GM12878 (cell line): Measurements from ENCODE around the gene PPP2R5C. TPM values are rescaled to one million over a fixed set of nuclear protein-coding genes. Genes with fewer than 3 reads are reported as not detected.

Experiments used
- ATAC-seq: fragments of 200-7000 bp; cut with Tn5 transposase; 3 replicates; pipeline ENCODE4 v1.9.1; 2020; ENCODE audit warnings: mild to moderate bottlenecking, moderate library complexity
- BruUV-seq: library from RNA; stranded (reverse); fragments of 400-500 nt; replicated peaks from 2 replicates; lab custom pipeline; 2021; lab: Mats Ljungman, UMichigan
- CTCF ChIA-PET: fragments of 300-600 bp; sonication (Branson Sonifier 250); formaldehyde crosslinking; extraction: SDS; loops from one replicate; lab custom pipeline; 2021; ENCODE audit warnings: inconsistent platforms; lab: Yijun Ruan, JAX
- POLR2A ChIA-PET: fragments of 350-600 bp; formaldehyde crosslinking; extraction: SDS; loops from one replicate; lab custom pipeline; 2021; ENCODE audit warnings: inconsistent platforms; lab: Charles Lee
- RAD21 ChIA-PET: fragments of 300-600 bp; sonication (Branson Sonifier 250); formaldehyde crosslinking; loops from one replicate; lab custom pipeline; 2023; ENCODE audit warnings: antibody characterized with exemption; ENCODE audit not compliant: unreplicated experiment; lab: Charles Lee
- SMC1A ChIA-PET: fragments of 300-600 bp; sonication (Branson Sonifier 250); formaldehyde crosslinking; loops from one replicate; lab custom pipeline; 2023; ENCODE audit not compliant: unreplicated experiment, uncharacterized antibody; lab: Charles Lee
- DNase-seq: peaks from one replicate; pipeline ENCODE4 v3.0.0-alpha.2; 2011; ENCODE audit warnings: low read depth, low spot score
- FAIRE-seq: peaks from 3 replicates; lab custom pipeline; 2011; peaks lifted over from hg19 to GRCh38; lab: Jason Lieb, UNC
- H2AFZ ChIP-seq: 2 replicates; pipeline ENCODE4 v1.6.0; 2011; ENCODE audit warnings: low read depth, low read length, control low read depth; ENCODE audit not compliant: control insufficient read depth
- H3K27ac ChIP-seq: 2 replicates; pipeline ENCODE4 v1.5.1; 2011; ENCODE audit warnings: control low read depth; ENCODE audit not compliant: control insufficient read depth, insufficient read depth
- H3K27me3 ChIP-seq, 2 experiments: replicated peaks in 1 of 2; 2 replicates each; pipeline versions ENCODE4 v1.6.0 to v1.6.1; 2011; ENCODE audit warnings: low read length in 1 of 2; ENCODE audit not compliant: control insufficient read depth in 2 of 2, insufficient read depth in 2 of 2
- H3K36me3 ChIP-seq, 2 experiments: 2 replicates each; pipeline ENCODE4 v1.5.1; 2011; ENCODE audit warnings: low read length in 1 of 2; ENCODE audit not compliant: control insufficient read depth in 2 of 2, insufficient read depth in 2 of 2
- H3K4me1 ChIP-seq: 2 replicates; pipeline ENCODE4 v1.6.1; 2011; ENCODE audit warnings: mild to moderate bottlenecking, low read length, moderate library complexity, mixed read lengths; ENCODE audit not compliant: control insufficient read depth, insufficient read depth
- H3K4me2 ChIP-seq: 2 replicates; pipeline ENCODE4 v1.6.0; 2011; ENCODE audit warnings: control low read depth; ENCODE audit not compliant: control insufficient read depth, insufficient read depth
- H3K4me3 ChIP-seq: fragments of 200-600 bp; sonication (generic); 2 replicates; pipeline ENCODE4 v1.5.1; 2016
- H3K79me2 ChIP-seq: 2 replicates; pipeline ENCODE4 v1.6.0; 2011; ENCODE audit warnings: low read length; ENCODE audit not compliant: control insufficient read depth, insufficient read depth
- H3K9ac ChIP-seq: 2 replicates; pipeline ENCODE4 v1.8.0; 2011; ENCODE audit warnings: low read length, control low read depth, mixed read lengths; ENCODE audit not compliant: control insufficient read depth, insufficient read depth
- H3K9me3 ChIP-seq: replicated peaks from 3 replicates; pipeline ENCODE4 v1.5.1; 2011; ENCODE audit warnings: mild to moderate bottlenecking, low read length; ENCODE audit not compliant: control insufficient read depth, insufficient read depth
- H4K20me1 ChIP-seq: 2 replicates; pipeline ENCODE4 v1.6.0; 2011; ENCODE audit not compliant: control insufficient read depth, insufficient read depth
- ATF7 ChIP-seq: fragments of 450-650 bp; IDR thresholded peaks from 2 replicates; pipeline ENCODE4 v1.6.1; 2016; ENCODE audit warnings: low read depth, mild to moderate bottlenecking
- BRCA1 ChIP-seq: IDR thresholded peaks from 2 replicates; pipeline ENCODE4 v1.6.1; 2011; ENCODE audit warnings: low read depth, low read length, improper control_type of control experiment
- GATAD2B ChIP-seq: fragments of 450-650 bp; conservative IDR thresholded peaks from 2 replicates; pipeline ENCODE4 v1.6.1; 2017; ENCODE audit warnings: low read depth, mild to moderate bottlenecking, moderate library complexity
- HDAC6 ChIP-seq: fragments of 200-600 bp; sonication (generic); IDR thresholded peaks from one replicate; pipeline ENCODE4 v1.8.0; 2017; ENCODE audit warnings: antibody characterized with exemption; ENCODE audit not compliant: unreplicated experiment
- MEF2A ChIP-seq: IDR thresholded peaks from 2 replicates; pipeline ENCODE4 v1.6.1; 2011; ENCODE audit warnings: low read depth, mild to moderate bottlenecking, low read length, moderate library complexity; ENCODE audit not compliant: insufficient read depth
- TARDBP ChIP-seq: IDR thresholded peaks from 2 replicates; pipeline ENCODE4 v1.6.1; 2016; ENCODE audit warnings: borderline replicate concordance
- TCF3 ChIP-seq: IDR thresholded peaks from 2 replicates; pipeline ENCODE4 v1.6.1; 2012; ENCODE audit warnings: low read depth, mild to moderate bottlenecking, low read length, borderline replicate concordance; ENCODE audit not compliant: insufficient read depth
- ZBTB4 ChIP-seq: fragments of 450-650 bp; formaldehyde crosslinking; IDR thresholded peaks from 2 replicates; pipeline ENCODE4 v1.4.0; 2022; ENCODE audit warnings: mild to moderate bottlenecking, moderate library complexity
- ZNF592 ChIP-seq: fragments of 450-650 bp; IDR thresholded peaks from 2 replicates; pipeline ENCODE4 v1.6.1; 2017; ENCODE audit warnings: mild to moderate bottlenecking, moderate library complexity
- WGBS: methylation state at CpG from one replicate; pipeline ENCODE4 v1.1.6; 2016; ENCODE audit warnings: low lambda C conversion rate; ENCODE audit not compliant: insufficient replicate concordance, insufficient coverage; ENCODE audit errors: missing lambda C conversion rate; 5-methylcytosine and 5-hydroxymethylcytosine counted together
- in situ Hi-C: fragments of 300-500 bp; cut with MboI; formaldehyde crosslinking; loops from 9 replicates; pipeline ENCODE4 v1.14.3; 2018; ENCODE audit warnings: mixed read lengths
- intact Hi-C: fragments of 100-400 bp; cut with micrococcal nuclease; formaldehyde crosslinking; loops from one replicate; pipeline ENCODE4 v1.14.2; 2022; ENCODE audit not compliant: unreplicated experiment
- polyA plus RNA-seq, 11 experiments: library from polyadenylated mRNA; depleted of rRNA in 4 of 11; unstranded in 6 of 11; stranded (reverse) in 5 of 11; fragments of >200 nt; fragmentation: Nextera tagmentation in 4 of 11; fragmentation: Illumina TruSeq in 1 of 11; extraction: Ambion mirVana in 4 of 11; extraction: Trizol in 1 of 11; gene quantifications; 1 replicate in 1 of 11; 2 replicates in 10 of 11; pipeline versions ENCODE4 v1.2.1 to v1.2.3, GENCODE V29; 2011 to 2016; ENCODE audit warnings: inconsistent platforms in 2 of 11, missing spikeins in 2 of 11, low read depth in 1 of 11
- total RNA-seq, 4 experiments: library from RNA; depleted of rRNA in 3 of 4; stranded (reverse); fragments of >200 nt in 3 of 4; fragmentation: Illumina TruSeq in 1 of 4; extraction: Trizol in 1 of 4; gene quantifications; 2 replicates each; pipeline versions ENCODE4 v1.2.1 to v1.2.3, GENCODE V29; 2013 to 2021
- TF ChIP-seq, protein P1 (sequence below): IDR thresholded peaks from 2 replicates; pipeline ENCODE4 v1.6.1; 2011; ENCODE audit warnings: borderline replicate concordance, low read depth, mild to moderate bottlenecking, moderate library complexity, low read length; ENCODE audit not compliant: insufficient read depth, poor library complexity, severe bottlenecking
- TF ChIP-seq, protein P2 (sequence below): fragments of 450-650 bp; IDR thresholded peaks from 2 replicates; pipeline ENCODE4 v1.6.1; 2016; ENCODE audit warnings: mild to moderate bottlenecking

PPP2R5C gene
- total and polyA plus RNA-seq, 10 of the 15 experiments (the other 5 are each of a cell fraction or from before 2014, with no cell fraction given), result 106 to 199 (median 144) TPM

DNA sequence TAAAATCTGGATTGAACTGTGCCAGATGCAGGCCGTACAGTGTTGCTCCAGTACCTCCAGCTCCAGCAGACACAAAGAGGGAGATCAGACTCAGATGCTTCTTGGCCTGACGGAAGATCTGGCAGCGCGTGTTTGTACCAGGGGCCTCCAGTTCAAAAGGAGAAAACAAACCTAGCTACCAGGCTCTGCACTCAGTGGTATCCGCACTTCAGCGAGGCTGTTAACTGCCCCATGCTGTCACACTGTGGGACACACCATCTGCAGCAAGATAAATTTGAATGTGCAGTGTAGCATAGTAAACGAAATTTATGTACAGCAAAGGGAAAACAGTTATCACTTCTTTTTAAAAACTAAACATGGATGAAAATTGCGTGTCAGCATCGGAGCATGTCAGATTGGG is 208.0 kb downstream of the PPP2R5C start (continued):
- no peak for TF ChIP-seq ZBTB4

GRCh38 chr14:101970830-101971400 is 209.4 kb downstream of the PPP2R5C start:
- WGBS, result 81% methylated on average over 7 of the region's 11 CpGs
- Histone ChIP-seq H3K79me2 (peaks cover 44% of the 10 kb centered on the region), H3K4me3 (no peak overlapping the region), H3K27ac (no peak overlapping the region), H3K4me1 (peaks cover 4% of the 10 kb centered on the region), H3K9ac (no peak overlapping the region), H4K20me1 (no peaks in the 10 kb centered on the region; the same call in 1 of the 2 replicates), H3K4me2 (no peak overlapping the region), H3K9me3 (no peaks in the 10 kb centered on the region), H3K36me3 (0 out of 4 replicates have a peak, but pooled peaks cover 0 to 2% of the 10 kb centered on the region in 2 experiments), H2AFZ (no peak overlapping the region), H3K27me3 (no peaks in the 10 kb centered on the region)
- BruUV-seq, result no TSS peak
- in situ Hi-C loops (no loop called here), intact Hi-C loops (no loop called here)
- ChIA-PET RAD21 (interaction anchor here (0.6 kb wide), 1 partner anchor 72 kb away, joined by 3 read pairs; no protein-coding TSS in a partner anchor), POLR2A (interaction anchor here (1.1 kb wide), 1 partner anchor 21 kb away, joined by 3 read pairs; no protein-coding TSS in a partner anchor), CTCF (interaction anchor here (0.7 to 3.4 kb wide), 4 partner anchors 10 to 351 kb away, joined by 3 to 18 read pairs (median 6); no protein-coding TSS in a partner anchor), SMC1A (interaction anchor here (3.6 kb wide), 1 partner anchor 21 kb away, joined by 15 read pairs; no protein-coding TSS in a partner anchor)
- ATAC-seq, result peak; percentile 48
- no peak for FAIRE-seq
- no peak for DNase-seq
- TF ChIP-seq, protein P1, sequence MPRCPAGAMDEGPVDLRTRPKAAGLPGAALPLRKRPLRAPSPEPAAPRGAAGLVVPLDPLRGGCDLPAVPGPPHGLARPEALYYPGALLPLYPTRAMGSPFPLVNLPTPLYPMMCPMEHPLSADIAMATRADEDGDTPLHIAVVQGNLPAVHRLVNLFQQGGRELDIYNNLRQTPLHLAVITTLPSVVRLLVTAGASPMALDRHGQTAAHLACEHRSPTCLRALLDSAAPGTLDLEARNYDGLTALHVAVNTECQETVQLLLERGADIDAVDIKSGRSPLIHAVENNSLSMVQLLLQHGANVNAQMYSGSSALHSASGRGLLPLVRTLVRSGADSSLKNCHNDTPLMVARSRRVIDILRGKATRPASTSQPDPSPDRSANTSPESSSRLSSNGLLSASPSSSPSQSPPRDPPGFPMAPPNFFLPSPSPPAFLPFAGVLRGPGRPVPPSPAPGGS, result no peak
- TF ChIP-seq GATAD2B (no peak), TCF3 (no peak), ZNF592 (no peak), HDAC6 (no peak), MEF2A (no peak), TARDBP (no peak), BRCA1 (no peak), ATF7 (no peak)
- TF ChIP-seq, protein P2, sequence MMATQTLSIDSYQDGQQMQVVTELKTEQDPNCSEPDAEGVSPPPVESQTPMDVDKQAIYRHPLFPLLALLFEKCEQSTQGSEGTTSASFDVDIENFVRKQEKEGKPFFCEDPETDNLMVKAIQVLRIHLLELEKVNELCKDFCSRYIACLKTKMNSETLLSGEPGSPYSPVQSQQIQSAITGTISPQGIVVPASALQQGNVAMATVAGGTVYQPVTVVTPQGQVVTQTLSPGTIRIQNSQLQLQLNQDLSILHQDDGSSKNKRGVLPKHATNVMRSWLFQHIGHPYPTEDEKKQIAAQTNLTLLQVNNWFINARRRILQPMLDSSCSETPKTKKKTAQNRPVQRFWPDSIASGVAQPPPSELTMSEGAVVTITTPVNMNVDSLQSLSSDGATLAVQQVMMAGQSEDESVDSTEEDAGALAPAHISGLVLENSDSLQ, result no peak
